ENCODE results near the gene ADORA2B.
A peak's percentile ranks its signal among the peaks of the same experiment; 100 is the strongest.

Gene ADORA2B

GRCh38 chr17:15981646-15982580 lies 37.0 kb downstream of the ADORA2B start:
- no peak overlapping the region for H3K4me2 ChIP-seq (ENCODE audit: low read length)

GRCh38 chr17:15996322-15996721 lies 51.4 kb downstream of the ADORA2B start:
- Histone ChIP-seq H3K27ac (ENCODE audit: low read depth, low read length, poor library complexity, severe bottlenecking) (no peak overlapping the region), H3K79me2 (ENCODE audit: insufficient read depth, low read length) (peaks cover 13% of the 10 kb centered on the region), H4K20me1 (ENCODE audit: insufficient read depth, low read length) (no peaks in the 10 kb centered on the region), H3K27me3 (ENCODE audit: insufficient read depth, low read length) (no peaks in the 10 kb centered on the region), H3K9me3 (ENCODE audit: low read length) (no peaks in the 10 kb centered on the region; the same call in 1 of the 2 replicates), H3K4me2 (ENCODE audit: low read length) (no peak overlapping the region), H3F3A (ENCODE audit: insufficient read depth, low read length) (peaks cover 3% of the 10 kb centered on the region; the same call in 1 of the 2 replicates), H3K4me3 (ENCODE audit: low read depth, low read length, poor library complexity, severe bottlenecking) (no peak overlapping the region), H3K36me3 (ENCODE audit: insufficient read depth, low read length) (peaks cover 11% of the 10 kb centered on the region), H2AFZ (ENCODE audit: low read length) (no peak overlapping the region), H3K4me1 (ENCODE audit: insufficient read depth, low read length, severe bottlenecking) (peaks cover 13% of the 10 kb centered on the region), H3K9me2 (ENCODE audit: low read depth, low read length) (no peaks in the 10 kb centered on the region), H3K9ac (ENCODE audit: low read length) (no peak overlapping the region)
- TF ChIP-seq, protein P1, sequence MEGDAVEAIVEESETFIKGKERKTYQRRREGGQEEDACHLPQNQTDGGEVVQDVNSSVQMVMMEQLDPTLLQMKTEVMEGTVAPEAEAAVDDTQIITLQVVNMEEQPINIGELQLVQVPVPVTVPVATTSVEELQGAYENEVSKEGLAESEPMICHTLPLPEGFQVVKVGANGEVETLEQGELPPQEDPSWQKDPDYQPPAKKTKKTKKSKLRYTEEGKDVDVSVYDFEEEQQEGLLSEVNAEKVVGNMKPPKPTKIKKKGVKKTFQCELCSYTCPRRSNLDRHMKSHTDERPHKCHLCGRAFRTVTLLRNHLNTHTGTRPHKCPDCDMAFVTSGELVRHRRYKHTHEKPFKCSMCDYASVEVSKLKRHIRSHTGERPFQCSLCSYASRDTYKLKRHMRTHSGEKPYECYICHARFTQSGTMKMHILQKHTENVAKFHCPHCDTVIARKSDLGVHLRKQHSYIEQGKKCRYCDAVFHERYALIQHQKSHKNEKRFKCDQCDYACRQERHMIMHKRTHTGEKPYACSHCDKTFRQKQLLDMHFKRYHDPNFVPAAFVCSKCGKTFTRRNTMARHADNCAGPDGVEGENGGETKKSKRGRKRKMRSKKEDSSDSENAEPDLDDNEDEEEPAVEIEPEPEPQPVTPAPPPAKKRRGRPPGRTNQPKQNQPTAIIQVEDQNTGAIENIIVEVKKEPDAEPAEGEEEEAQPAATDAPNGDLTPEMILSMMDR (IDR thresholded peaks at IDR 0.05; ENCODE audit: low read length) = no peak
- no peak for TF ChIP-seq EZH2 (IDR thresholded peaks at IDR 0.05; ENCODE audit: borderline replicate concordance, low read length)

More at GRCh38 chr17:15981646-15982580, 37.0 kb downstream of the ADORA2B start:
- no peaks in the 10 kb centered on the region for H3K4me1 ChIP-seq (ENCODE audit: insufficient read depth, low read length, severe bottlenecking)
- no peak overlapping the region for H3K4me3 ChIP-seq (ENCODE audit: low read depth, low read length, poor library complexity, severe bottlenecking)
- H3F3A ChIP-seq (ENCODE audit: insufficient read depth, low read length) = no peaks in the 10 kb centered on the region
- TF ChIP-seq, protein P1 (IDR thresholded peaks at IDR 0.05; ENCODE audit: low read length) = no peak
- TF ChIP-seq EZH2 (IDR thresholded peaks at IDR 0.05; ENCODE audit: borderline replicate concordance, low read length) = no peak
- H3K9ac ChIP-seq (ENCODE audit: low read length) = no peak overlapping the region
- H3K36me3 ChIP-seq (ENCODE audit: insufficient read depth, low read length) = peaks cover 20% of the 10 kb centered on the region
- H3K9me2 ChIP-seq (ENCODE audit: low read depth, low read length) = no peaks in the 10 kb centered on the region
- H3K27ac ChIP-seq (ENCODE audit: low read depth, low read length, poor library complexity, severe bottlenecking) = no peak overlapping the region
- H4K20me1 ChIP-seq (ENCODE audit: insufficient read depth, low read length) = no peaks in the 10 kb centered on the region
- no peak overlapping the region for H2AFZ ChIP-seq (ENCODE audit: low read length)
- no peaks in the 10 kb centered on the region for H3K9me3 ChIP-seq (ENCODE audit: low read length)
- no peaks in the 10 kb centered on the region for H3K27me3 ChIP-seq (ENCODE audit: insufficient read depth, low read length)
- H3K79me2 ChIP-seq (ENCODE audit: insufficient read depth, low read length) = no peaks in the 10 kb centered on the region

DNA sequence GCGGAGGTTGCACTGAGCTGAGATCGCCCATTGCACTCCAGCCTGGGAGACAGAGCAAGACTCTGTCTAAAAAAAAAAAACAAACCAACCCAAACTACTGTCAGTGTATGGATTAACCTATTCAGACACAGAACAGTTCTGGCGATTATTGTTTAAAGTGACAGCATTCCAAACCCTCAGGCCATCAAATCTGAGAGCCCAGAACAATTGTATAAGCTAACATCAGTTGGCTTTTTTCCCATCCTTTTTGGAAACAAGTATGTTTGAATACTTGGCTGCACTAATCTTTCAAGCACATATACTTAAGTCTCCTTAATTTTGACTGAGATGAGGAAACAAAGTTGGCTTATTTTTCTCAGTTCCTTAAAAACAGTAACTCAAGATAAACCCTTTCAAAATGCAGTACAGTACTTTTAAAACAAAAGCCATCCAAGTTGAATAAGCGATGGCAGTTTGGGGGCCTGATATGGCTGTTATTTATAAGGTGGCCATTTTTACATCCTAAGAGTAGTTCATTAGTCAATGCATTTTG lies 53.2 kb downstream of the ADORA2B start:
- Histone ChIP-seq H4K20me1 (ENCODE audit: insufficient read depth, low read length) (no peaks in the 10 kb centered on the region), H3K4me2 (ENCODE audit: low read length) (peak overlapping the region; percentile 76; the same call in 1 of the 2 replicates), H3K79me2 (ENCODE audit: insufficient read depth, low read length) (peaks cover 15% of the 10 kb centered on the region), H2AFZ (ENCODE audit: low read length) (no peak overlapping the region), H3K36me3 (ENCODE audit: insufficient read depth, low read length) (peaks cover 24% of the 10 kb centered on the region), H3F3A (ENCODE audit: insufficient read depth, low read length) (peaks cover 3% of the 10 kb centered on the region; the same call in 1 of the 2 replicates), H3K4me3 (ENCODE audit: low read depth, low read length, poor library complexity, severe bottlenecking) (no peak overlapping the region), H3K9me3 (ENCODE audit: low read length) (no peaks in the 10 kb centered on the region; the same call in 1 of the 2 replicates), H3K27ac (ENCODE audit: low read depth, low read length, poor library complexity, severe bottlenecking) (no peak overlapping the region), H3K27me3 (ENCODE audit: insufficient read depth, low read length) (no peaks in the 10 kb centered on the region), H3K9me2 (ENCODE audit: low read depth, low read length) (no peaks in the 10 kb centered on the region), H3K4me1 (ENCODE audit: insufficient read depth, low read length, severe bottlenecking) (peaks cover 13% of the 10 kb centered on the region), H3K9ac (ENCODE audit: low read length) (no peak overlapping the region)
- no peak for TF ChIP-seq EZH2 (IDR thresholded peaks at IDR 0.05; ENCODE audit: borderline replicate concordance, low read length)
- TF ChIP-seq, protein P1 (IDR thresholded peaks at IDR 0.05; ENCODE audit: low read length) = no peak

All from OCI-LY1 (cell line).